Endometrium (tissue), 2 donors: ENCODE data around the gene BASP1.
"Not testable (repeated sequence)": the region's sequence is repeated elsewhere in the genome, so short reads cannot be mapped to it uniquely, and the experiment has no call there.

Experiments used
- FAIRE-seq: peaks from 2 replicates; lab custom pipeline; 2012; peaks lifted over from hg19 to GRCh38; lab: Jason Lieb, UNC
- donor health status: control.
- donor health status: control.

The BASP1 gene

DNA sequence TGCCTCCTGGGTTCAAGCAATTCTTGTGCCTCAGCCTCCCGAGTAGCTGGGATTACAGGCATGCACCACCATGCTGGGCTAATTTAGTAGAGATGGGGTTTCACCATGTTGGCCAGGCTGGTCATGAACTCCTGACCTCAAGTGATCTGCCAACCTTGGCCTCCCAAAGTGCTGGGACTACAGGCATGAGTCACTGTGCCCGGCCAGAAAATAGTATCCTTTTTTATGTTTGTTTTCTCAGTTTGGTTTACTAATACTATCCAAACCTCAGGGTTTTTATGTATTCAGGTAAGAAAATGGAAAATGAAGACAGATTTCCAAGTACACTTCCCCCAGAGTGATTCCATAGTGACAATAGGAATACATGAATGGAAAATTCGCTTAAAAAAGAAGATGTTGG is 101.7 kb downstream of the BASP1 start:
- not testable (repeated sequence) for FAIRE-seq

DNA sequence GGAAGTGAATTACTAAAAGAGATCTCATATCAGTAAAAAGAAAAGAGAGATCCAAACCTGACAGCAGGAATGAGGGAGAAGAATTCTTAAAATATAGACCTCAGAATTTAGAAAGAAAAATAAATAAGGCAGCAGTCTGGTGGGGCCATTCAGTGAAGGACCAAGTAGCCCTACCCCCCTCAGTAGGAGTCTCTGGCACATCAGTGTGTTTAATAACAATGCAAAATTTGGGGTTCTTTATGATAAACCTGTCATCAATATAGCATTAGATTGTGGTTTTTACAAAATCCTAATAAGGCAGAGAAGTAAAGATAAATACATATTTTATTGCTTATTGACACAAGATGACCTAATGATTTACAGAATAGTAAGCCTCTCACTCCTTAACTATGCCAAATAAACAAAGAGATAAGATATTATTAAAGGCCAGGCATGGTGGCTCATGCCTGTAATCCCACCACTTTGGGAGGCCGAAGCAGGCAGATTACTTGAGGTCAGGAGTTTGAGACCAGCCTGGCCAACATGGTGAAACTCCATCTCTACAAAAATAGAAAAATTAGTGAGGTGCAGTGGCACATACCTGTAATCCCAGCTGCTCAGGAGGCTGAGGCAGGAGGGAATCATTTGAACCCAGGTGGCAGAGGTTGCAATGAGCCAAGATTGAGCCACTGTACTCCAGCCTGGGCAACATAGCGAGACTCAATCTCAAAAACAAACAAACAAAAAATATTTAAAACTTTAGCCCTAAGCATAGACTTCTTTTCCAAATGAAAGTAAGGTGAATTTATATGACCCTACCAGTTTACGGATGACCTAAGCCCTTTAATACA is 108.6 kb downstream of the BASP1 start:
- FAIRE-seq, result no peak
